GM18858 (cell line): ENCODE data around the gene SYTL3.
"Not testable (repeated sequence)": the region's sequence is repeated elsewhere in the genome, so short reads cannot be mapped to it uniquely, and the experiment has no call there.

ENCODE experiments used
- ATAC-seq: cut with Tn5 transposase; IDR thresholded peaks from one replicate; pipeline ENCODE4 v1.9.1; 2021; ENCODE audit not compliant: unreplicated experiment

The SYTL3 gene

GRCh38 chr6:158786645-158787304, 136.9 kb downstream of the SYTL3 start:
- no peak for ATAC-seq

- ATAC-seq = no peak
Measured at GRCh38 chr6:158787395-158787794, 137.5 kb downstream of the SYTL3 start.

- ATAC-seq = no peak
Measured at GRCh38 chr6:158789115-158789917, 139.5 kb downstream of the SYTL3 start.

GRCh38 chr6:158791274-158791855, 141.5 kb downstream of the SYTL3 start:
- ATAC-seq = no peak

GRCh38 chr6:158792505-158792904, 142.7 kb downstream of the SYTL3 start:
- not testable (repeated sequence) for ATAC-seq

- ATAC-seq = no peak
Measured at GRCh38 chr6:158793432-158793831, 143.6 kb downstream of the SYTL3 start.

GRCh38 chr6:158795516-158795915, 145.7 kb downstream of the SYTL3 start:
- no peak for ATAC-seq

GRCh38 chr6:158796353-158796752, 146.5 kb downstream of the SYTL3 start:
- no peak for ATAC-seq

GRCh38 chr6:158797331-158798310, 147.8 kb downstream of the SYTL3 start:
- no peak for ATAC-seq

- no peak for ATAC-seq
Measured at GRCh38 chr6:158798311-158798710, 148.5 kb downstream of the SYTL3 start.

GRCh38 chr6:158799051-158799792, 149.4 kb downstream of the SYTL3 start:
- no peak for ATAC-seq

- no peak for ATAC-seq
Measured at GRCh38 chr6:158801655-158802294, 151.9 kb downstream of the SYTL3 start.

- peak; percentile 56 for ATAC-seq
Measured at GRCh38 chr6:158803733-158804143, 153.9 kb downstream of the SYTL3 start.

- no peak for ATAC-seq
Measured at GRCh38 chr6:158804207-158804606, 154.4 kb downstream of the SYTL3 start.

- ATAC-seq = no peak
Measured at GRCh38 chr6:158805698-158806377, 156.0 kb downstream of the SYTL3 start.

GRCh38 chr6:158807515-158808441, 157.9 kb downstream of the SYTL3 start:
- no peak for ATAC-seq

- no peak for ATAC-seq
Measured at GRCh38 chr6:158808442-158808833, 158.6 kb downstream of the SYTL3 start.
